GM23338 (cell line): ENCODE results near the gene POLR2H. TPM values are rescaled to one million over a fixed set of nuclear protein-coding genes. Genes with fewer than 3 reads are reported as not detected.

ENCODE experiments used
- ATAC-seq: fragments of 200-7000 bp; cut with Tn5 transposase; 3 replicates; pipeline ENCODE4 v1.9.1; 2020
- DNase-seq: peaks from one replicate; pipeline ENCODE4 v3.0.0-alpha.2; 2015; ENCODE audit warnings: low spot score
- H2AFZ ChIP-seq: fragments of 200-600 bp; sonication (generic); 2 replicates; pipeline ENCODE4 v1.8.0; 2016; ENCODE audit warnings: antibody characterized with exemption, mild to moderate bottlenecking, moderate library complexity
- H3F3A ChIP-seq: fragments of 200-600 bp; sonication (generic); replicated peaks from 2 replicates; pipeline ENCODE4 v1.8.0; 2017; ENCODE audit warnings: antibody characterized with exemption, mixed run types, low read depth
- H3K27ac ChIP-seq: fragments of 200-600 bp; sonication (generic); 2 replicates; pipeline ENCODE4 v1.6.1; 2016; ENCODE audit warnings: low read depth
- H3K27me3 ChIP-seq: fragments of 200-600 bp; sonication (generic); 2 replicates; pipeline ENCODE4 v1.8.0; 2016; ENCODE audit warnings: mild to moderate bottlenecking, mixed run types, moderate library complexity; ENCODE audit not compliant: insufficient read depth
- H3K36me3 ChIP-seq: fragments of 200-600 bp; sonication (generic); 2 replicates; pipeline ENCODE4 v1.8.0; 2016; ENCODE audit warnings: mild to moderate bottlenecking; ENCODE audit not compliant: insufficient read depth
- H3K4me1 ChIP-seq: fragments of 200-600 bp; sonication (generic); 2 replicates; pipeline ENCODE4 v1.8.0; 2016; ENCODE audit warnings: mild to moderate bottlenecking, moderate library complexity; ENCODE audit not compliant: insufficient read depth
- H3K4me2 ChIP-seq: fragments of 200-600 bp; sonication (generic); 2 replicates; pipeline ENCODE4 v1.7.1; 2017; ENCODE audit warnings: mixed run types
- H3K4me3 ChIP-seq: fragments of 200-600 bp; sonication (generic); 2 replicates; pipeline ENCODE4 v1.6.1; 2016; ENCODE audit warnings: mixed run types
- H3K79me2 ChIP-seq: fragments of 200-600 bp; sonication (generic); replicated peaks from 2 replicates; pipeline ENCODE4 v1.8.0; 2017; ENCODE audit warnings: mild to moderate bottlenecking; ENCODE audit not compliant: insufficient read depth
- H3K9me2 ChIP-seq: fragments of 200-600 bp; sonication (generic); 2 replicates; pipeline ENCODE4 v1.8.0; 2017; ENCODE audit not compliant: insufficient read depth
- H4K20me1 ChIP-seq: fragments of 200-600 bp; sonication (generic); replicated peaks from 2 replicates; pipeline ENCODE4 v1.8.0; 2017; ENCODE audit warnings: mild to moderate bottlenecking; ENCODE audit not compliant: insufficient read depth
- H3K27ac Mint-ChIP-seq: 2 replicates; pipeline ENCODE4 v1.8.0; 2020; ENCODE audit warnings: inconsistent platforms, mild to moderate bottlenecking, moderate library complexity, mixed read lengths
- H3K27me3 Mint-ChIP-seq: 3 replicates; pipeline ENCODE4 v1.8.0; 2022; ENCODE audit warnings: low read depth, mild to moderate bottlenecking, moderate library complexity, mixed read lengths, inconsistent platforms; ENCODE audit not compliant: insufficient read depth, poor library complexity
- H3K36me3 Mint-ChIP-seq: 3 replicates; pipeline ENCODE4 v1.8.0; 2021; ENCODE audit warnings: low read depth, mild to moderate bottlenecking, inconsistent platforms, moderate library complexity, mixed read lengths
- H3K4me1 Mint-ChIP-seq: 3 replicates; pipeline ENCODE4 v1.8.0; 2020; ENCODE audit warnings: mild to moderate bottlenecking, inconsistent platforms, mixed read lengths
- H3K4me3 Mint-ChIP-seq: 3 replicates; pipeline ENCODE4 v1.8.0; 2021; ENCODE audit warnings: moderate library complexity, mild to moderate bottlenecking, inconsistent platforms, mixed read lengths
- H3K9me3 Mint-ChIP-seq: 3 replicates; pipeline ENCODE4 v1.8.0; 2020; ENCODE audit warnings: moderate library complexity, mild to moderate bottlenecking, inconsistent platforms, mixed read lengths
- CREB1 ChIP-seq: fragments of 250-450 bp; sonication (Bioruptor Pico); IDR thresholded peaks from 2 replicates; pipeline ENCODE4 v1.5.0; 2020; ENCODE audit warnings: low read depth, mild to moderate bottlenecking, moderate library complexity
- CTCF ChIP-seq, 2 experiments: fragments of 200-600 bp in 1 of 2; sonication (generic) in 1 of 2; conservative IDR thresholded peaks; 2 replicates each; pipeline versions ENCODE4 v1.5.1 to v1.6.1; 2016 to 2017; ENCODE audit warnings: antibody characterized with exemption in 2 of 2, low read depth in 2 of 2, mild to moderate bottlenecking in 2 of 2, moderate library complexity in 1 of 2
- EZH2 ChIP-seq: fragments of 200-600 bp; sonication (generic); IDR thresholded peaks from one replicate; pipeline ENCODE4 v1.8.0; 2017; ENCODE audit warnings: antibody characterized with exemption, mild to moderate bottlenecking, low read depth; ENCODE audit not compliant: unreplicated experiment
- JUNB ChIP-seq: IDR thresholded peaks from one replicate; pipeline ENCODE4 v1.6.1; 2016; ENCODE audit warnings: antibody characterized with exemption; ENCODE audit not compliant: unreplicated experiment
- NANOG ChIP-seq: IDR thresholded peaks from 2 replicates; pipeline ENCODE4 v1.6.1; 2016; ENCODE audit warnings: antibody characterized with exemption, borderline replicate concordance
- POLR2AphosphoS5 ChIP-seq: IDR thresholded peaks from 2 replicates; pipeline ENCODE4 v1.6.1; 2016; ENCODE audit warnings: antibody characterized with exemption, low read depth
- STAT1 ChIP-seq: IDR thresholded peaks from one replicate; pipeline ENCODE4 v1.6.1; 2016; ENCODE audit warnings: antibody characterized with exemption; ENCODE audit not compliant: unreplicated experiment
- ZNF114 ChIP-seq: fragments of 250-450 bp; sonication (Bioruptor Pico); IDR thresholded peaks from 2 replicates; pipeline ENCODE4 v1.5.0; 2020; ENCODE audit warnings: mild to moderate bottlenecking, moderate library complexity
- polyA plus RNA-seq: library from polyadenylated mRNA; unstranded; fragments of >200 nt; fragmentation: Nextera tagmentation; extraction: Ambion mirVana; gene quantifications from 2 replicates; pipeline ENCODE4 v1.2.1, GENCODE V29; 2016
- total RNA-seq: library from RNA; depleted of rRNA; stranded (reverse); fragments of >200 nt; shearing (Covaris generic); gene quantifications from 2 replicates; pipeline ENCODE4 v1.2.3, GENCODE V29; 2014
- TF ChIP-seq, protein P1 (sequence below): fragments of 250-450 bp; sonication (Bioruptor Pico); IDR thresholded peaks from 2 replicates; pipeline ENCODE4 v1.5.0; 2020; ENCODE audit warnings: mild to moderate bottlenecking, moderate library complexity
- TF ChIP-seq, protein P2 (sequence below): IDR thresholded peaks from one replicate; pipeline ENCODE4 v1.6.1; 2018; ENCODE audit warnings: antibody characterized with exemption; ENCODE audit not compliant: unreplicated experiment
- TF ChIP-seq, protein P3 (sequence below): IDR thresholded peaks from 2 replicates; pipeline ENCODE4 v1.6.1; 2016; ENCODE audit warnings: antibody characterized with exemption

Gene POLR2H
- total and polyA plus RNA-seq, 2 experiments from 2014 or later: 190 to 199 TPM

GRCh38 chr3:184359610-184360009 lies 1.9 kb upstream of the POLR2H start:
- ATAC-seq (peak; percentile 1; the same call in 2 of the 3 replicates), DNase-seq (peak; percentile 43)
- 0 out of 2 replicates have a peak, but pooled peaks cover 3% of the 10 kb centered on the region for H3K36me3 ChIP-seq
- H3K36me3 Mint-ChIP-seq: peaks cover 24% of the 10 kb centered on the region
- H3K4me1 ChIP-seq: peaks cover 19% of the 10 kb centered on the region
- H3K27ac Mint-ChIP-seq: no peak overlapping the region
- peak overlapping the region; percentile 81 for H3K4me3 Mint-ChIP-seq
- no peak for TF ChIP-seq JUNB
- TF ChIP-seq, protein P1, sequence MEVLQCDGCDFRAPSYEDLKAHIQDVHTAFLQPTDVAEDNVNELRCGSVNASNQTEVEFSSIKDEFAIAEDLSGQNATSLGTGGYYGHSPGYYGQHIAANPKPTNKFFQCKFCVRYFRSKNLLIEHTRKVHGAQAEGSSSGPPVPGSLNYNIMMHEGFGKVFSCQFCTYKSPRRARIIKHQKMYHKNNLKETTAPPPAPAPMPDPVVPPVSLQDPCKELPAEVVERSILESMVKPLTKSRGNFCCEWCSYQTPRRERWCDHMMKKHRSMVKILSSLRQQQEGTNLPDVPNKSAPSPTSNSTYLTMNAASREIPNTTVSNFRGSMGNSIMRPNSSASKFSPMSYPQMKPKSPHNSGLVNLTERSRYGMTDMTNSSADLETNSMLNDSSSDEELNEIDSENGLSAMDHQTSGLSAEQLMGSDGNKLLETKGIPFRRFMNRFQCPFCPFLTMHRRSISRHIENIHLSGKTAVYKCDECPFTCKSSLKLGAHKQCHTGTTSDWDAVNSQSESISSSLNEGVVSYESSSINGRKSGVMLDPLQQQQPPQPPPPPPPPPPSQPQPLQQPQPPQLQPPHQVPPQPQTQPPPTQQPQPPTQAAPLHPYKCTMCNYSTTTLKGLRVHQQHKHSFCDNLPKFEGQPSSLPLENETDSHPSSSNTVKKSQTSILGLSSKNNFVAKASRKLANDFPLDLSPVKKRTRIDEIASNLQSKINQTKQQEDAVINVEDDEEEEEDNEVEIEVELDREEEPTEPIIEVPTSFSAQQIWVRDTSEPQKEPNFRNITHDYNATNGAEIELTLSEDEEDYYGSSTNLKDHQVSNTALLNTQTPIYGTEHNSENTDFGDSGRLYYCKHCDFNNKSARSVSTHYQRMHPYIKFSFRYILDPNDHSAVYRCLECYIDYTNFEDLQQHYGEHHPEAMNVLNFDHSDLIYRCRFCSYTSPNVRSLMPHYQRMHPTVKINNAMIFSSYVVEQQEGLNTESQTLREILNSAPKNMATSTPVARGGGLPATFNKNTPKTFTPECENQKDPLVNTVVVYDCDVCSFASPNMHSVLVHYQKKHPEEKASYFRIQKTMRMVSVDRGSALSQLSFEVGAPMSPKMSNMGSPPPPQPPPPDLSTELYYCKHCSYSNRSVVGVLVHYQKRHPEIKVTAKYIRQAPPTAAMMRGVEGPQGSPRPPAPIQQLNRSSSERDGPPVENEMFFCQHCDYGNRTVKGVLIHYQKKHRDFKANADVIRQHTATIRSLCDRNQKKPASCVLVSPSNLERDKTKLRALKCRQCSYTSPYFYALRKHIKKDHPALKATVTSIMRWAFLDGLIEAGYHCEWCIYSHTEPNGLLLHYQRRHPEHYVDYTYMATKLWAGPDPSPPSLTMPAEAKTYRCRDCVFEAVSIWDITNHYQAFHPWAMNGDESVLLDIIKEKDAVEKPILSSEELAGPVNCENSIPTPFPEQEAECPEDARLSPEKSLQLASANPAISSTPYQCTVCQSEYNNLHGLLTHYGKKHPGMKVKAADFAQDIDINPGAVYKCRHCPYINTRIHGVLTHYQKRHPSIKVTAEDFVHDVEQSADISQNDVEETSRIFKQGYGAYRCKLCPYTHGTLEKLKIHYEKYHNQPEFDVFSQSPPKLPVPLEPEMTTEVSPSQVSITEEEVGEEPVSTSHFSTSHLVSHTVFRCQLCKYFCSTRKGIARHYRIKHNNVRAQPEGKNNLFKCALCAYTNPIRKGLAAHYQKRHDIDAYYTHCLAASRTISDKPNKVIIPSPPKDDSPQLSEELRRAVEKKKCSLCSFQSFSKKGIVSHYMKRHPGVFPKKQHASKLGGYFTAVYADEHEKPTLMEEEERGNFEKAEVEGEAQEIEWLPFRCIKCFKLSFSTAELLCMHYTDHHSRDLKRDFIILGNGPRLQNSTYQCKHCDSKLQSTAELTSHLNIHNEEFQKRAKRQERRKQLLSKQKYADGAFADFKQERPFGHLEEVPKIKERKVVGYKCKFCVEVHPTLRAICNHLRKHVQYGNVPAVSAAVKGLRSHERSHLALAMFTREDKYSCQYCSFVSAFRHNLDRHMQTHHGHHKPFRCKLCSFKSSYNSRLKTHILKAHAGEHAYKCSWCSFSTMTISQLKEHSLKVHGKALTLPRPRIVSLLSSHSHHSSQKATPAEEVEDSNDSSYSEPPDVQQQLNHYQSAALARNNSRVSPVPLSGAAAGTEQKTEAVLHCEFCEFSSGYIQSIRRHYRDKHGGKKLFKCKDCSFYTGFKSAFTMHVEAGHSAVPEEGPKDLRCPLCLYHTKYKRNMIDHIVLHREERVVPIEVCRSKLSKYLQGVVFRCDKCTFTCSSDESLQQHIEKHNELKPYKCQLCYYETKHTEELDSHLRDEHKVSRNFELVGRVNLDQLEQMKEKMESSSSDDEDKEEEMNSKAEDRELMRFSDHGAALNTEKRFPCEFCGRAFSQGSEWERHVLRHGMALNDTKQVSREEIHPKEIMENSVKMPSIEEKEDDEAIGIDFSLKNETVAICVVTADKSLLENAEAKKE (CRISPR knock-in tag): no peak
- no peak for TF ChIP-seq NANOG
- TF ChIP-seq, protein P2, sequence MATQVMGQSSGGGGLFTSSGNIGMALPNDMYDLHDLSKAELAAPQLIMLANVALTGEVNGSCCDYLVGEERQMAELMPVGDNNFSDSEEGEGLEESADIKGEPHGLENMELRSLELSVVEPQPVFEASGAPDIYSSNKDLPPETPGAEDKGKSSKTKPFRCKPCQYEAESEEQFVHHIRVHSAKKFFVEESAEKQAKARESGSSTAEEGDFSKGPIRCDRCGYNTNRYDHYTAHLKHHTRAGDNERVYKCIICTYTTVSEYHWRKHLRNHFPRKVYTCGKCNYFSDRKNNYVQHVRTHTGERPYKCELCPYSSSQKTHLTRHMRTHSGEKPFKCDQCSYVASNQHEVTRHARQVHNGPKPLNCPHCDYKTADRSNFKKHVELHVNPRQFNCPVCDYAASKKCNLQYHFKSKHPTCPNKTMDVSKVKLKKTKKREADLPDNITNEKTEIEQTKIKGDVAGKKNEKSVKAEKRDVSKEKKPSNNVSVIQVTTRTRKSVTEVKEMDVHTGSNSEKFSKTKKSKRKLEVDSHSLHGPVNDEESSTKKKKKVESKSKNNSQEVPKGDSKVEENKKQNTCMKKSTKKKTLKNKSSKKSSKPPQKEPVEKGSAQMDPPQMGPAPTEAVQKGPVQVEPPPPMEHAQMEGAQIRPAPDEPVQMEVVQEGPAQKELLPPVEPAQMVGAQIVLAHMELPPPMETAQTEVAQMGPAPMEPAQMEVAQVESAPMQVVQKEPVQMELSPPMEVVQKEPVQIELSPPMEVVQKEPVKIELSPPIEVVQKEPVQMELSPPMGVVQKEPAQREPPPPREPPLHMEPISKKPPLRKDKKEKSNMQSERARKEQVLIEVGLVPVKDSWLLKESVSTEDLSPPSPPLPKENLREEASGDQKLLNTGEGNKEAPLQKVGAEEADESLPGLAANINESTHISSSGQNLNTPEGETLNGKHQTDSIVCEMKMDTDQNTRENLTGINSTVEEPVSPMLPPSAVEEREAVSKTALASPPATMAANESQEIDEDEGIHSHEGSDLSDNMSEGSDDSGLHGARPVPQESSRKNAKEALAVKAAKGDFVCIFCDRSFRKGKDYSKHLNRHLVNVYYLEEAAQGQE: no peak
- TF ChIP-seq CREB1: no peak
- no peak for TF ChIP-seq CTCF (conservative IDR thresholded peaks at IDR 0.05; ENCODE audit: low read depth in 2 of 2)
- no peak for TF ChIP-seq STAT1
- no peak for TF ChIP-seq POLR2AphosphoS5
- TF ChIP-seq, protein P3, sequence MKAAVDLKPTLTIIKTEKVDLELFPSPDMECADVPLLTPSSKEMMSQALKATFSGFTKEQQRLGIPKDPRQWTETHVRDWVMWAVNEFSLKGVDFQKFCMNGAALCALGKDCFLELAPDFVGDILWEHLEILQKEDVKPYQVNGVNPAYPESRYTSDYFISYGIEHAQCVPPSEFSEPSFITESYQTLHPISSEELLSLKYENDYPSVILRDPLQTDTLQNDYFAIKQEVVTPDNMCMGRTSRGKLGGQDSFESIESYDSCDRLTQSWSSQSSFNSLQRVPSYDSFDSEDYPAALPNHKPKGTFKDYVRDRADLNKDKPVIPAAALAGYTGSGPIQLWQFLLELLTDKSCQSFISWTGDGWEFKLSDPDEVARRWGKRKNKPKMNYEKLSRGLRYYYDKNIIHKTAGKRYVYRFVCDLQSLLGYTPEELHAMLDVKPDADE: no peak
- no peak for TF ChIP-seq EZH2
- TF ChIP-seq ZNF114 (CRISPR knock-in tag): no peak
- H3K9me2 ChIP-seq: no peaks in the 10 kb centered on the region
- H4K20me1 ChIP-seq: no peaks in the 10 kb centered on the region; the same call in 1 of the 2 replicates
- peak overlapping the region; percentile 96; the same call in 1 of the 2 replicates for H3K4me2 ChIP-seq
- H3K27ac ChIP-seq: no peak overlapping the region
- peaks cover 22% of the 10 kb centered on the region for H3K27me3 Mint-ChIP-seq
- H3K9me3 Mint-ChIP-seq: peaks cover 2% of the 10 kb centered on the region; the same call in 1 of the 3 replicates
- peaks cover 5% of the 10 kb centered on the region; the same call in 1 of the 2 replicates for H3F3A ChIP-seq
- peaks cover 14% of the 10 kb centered on the region for H3K27me3 ChIP-seq
- peaks cover 23% of the 10 kb centered on the region for H3K4me1 Mint-ChIP-seq
- H3K79me2 ChIP-seq: peaks cover 13% of the 10 kb centered on the region
- H2AFZ ChIP-seq: no peak overlapping the region
- H3K4me3 ChIP-seq: no peak overlapping the region
